Measurements from ENCODE around the gene STATH.
"Not testable (repeated sequence)": the region's sequence is repeated elsewhere in the genome, so short reads cannot be mapped to it uniquely, and the experiment has no call there.

Gene STATH, protein sequence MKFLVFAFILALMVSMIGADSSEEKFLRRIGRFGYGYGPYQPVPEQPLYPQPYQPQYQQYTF
- 0 reads per million in 2 donors for total RNA-seq

DNA sequence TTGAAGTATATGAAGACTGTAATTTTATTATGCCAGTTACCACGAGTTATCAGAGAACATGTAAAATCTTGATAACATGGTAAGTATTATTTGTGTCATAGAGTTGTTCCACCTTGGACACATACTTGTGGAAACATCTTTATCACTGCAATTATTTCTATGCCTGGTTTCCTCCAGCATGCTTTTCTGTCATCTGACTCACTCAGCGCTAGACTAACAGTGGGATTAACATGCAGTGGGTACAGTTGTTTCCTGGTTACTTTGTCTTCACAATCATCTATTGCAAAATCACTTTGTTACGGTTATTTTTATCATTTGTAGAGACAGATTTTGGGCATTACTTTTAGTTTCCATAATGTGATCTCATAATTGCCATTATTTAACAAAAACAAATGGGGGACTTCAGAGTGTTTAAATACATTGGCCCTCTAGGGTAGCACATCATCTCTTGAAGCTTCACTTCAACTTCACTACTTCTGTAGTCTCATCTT, at the start of gene STATH:
TSS of gene STATH (plus strand) at position 441 of the 491 bp plus-strand sequence. CDS start 2,472 bp downstream, outside the sequence.
- DNase-seq: no peak

DNA sequence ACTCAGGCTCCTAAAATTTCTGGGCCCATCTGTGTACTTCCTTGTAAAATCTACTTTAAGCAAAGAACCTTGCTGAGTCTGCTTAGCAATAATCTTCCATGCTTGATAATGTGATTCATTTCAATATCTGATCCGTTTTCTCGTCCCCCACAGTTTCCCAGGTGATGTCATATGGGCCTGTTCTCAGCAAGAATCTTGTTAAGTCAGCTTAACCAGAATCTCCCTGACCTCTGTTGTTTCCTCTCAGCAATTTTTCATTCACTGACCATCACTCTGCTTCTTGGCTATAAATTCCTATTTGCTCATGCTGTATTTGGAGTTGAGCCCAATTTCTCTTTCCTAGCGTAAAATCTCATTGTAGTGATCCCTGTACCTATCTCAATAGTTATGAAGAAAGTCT, 44.2 kb upstream of the STATH start:
- no peak for DNase-seq

DNA sequence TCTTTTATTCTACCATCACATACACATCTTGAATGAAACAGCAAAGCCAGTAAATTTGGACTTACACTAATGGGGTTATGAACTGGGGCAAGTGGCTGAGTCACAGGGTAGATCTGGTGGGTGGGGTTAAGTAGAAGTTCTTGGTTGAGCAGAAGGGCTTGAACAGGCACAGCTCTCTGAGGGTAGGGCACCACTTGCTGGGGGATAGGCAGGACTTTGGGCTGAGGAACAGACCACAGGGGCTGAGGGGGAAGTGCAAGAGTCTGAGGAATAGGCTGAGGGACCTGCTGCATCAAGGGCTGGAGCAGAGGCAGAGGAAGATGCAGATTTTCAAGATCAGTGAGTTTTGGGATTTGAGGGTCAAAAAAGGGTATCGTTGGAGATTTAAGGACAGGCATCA, 38.6 kb upstream of the STATH start:
- DNase-seq: no peak

DNA sequence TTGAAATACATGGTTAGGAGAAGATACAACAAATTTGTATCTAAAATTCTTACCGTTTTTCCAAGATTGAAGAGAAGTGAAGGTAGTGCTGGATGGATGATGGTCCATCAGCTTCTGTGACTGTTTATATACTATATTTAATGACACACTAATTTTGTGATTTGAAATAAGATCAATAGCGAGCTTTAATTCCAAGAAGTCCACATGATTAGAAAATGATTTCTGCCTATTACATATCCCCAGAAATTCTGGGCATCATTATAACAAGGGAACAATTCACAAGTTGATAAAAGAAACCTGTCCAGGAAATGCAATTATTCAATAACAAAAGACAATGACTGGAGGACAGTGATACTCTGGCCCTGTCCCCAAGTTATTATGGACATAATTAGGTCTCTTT, 30.1 kb upstream of the STATH start, which contains the start of gene CSN2:
TSS of gene CSN2 (minus strand) at position 101 of the 400 bp plus-strand sequence. CDS start 4,733 bp downstream, outside the sequence.
- DNase-seq: no peak

DNA sequence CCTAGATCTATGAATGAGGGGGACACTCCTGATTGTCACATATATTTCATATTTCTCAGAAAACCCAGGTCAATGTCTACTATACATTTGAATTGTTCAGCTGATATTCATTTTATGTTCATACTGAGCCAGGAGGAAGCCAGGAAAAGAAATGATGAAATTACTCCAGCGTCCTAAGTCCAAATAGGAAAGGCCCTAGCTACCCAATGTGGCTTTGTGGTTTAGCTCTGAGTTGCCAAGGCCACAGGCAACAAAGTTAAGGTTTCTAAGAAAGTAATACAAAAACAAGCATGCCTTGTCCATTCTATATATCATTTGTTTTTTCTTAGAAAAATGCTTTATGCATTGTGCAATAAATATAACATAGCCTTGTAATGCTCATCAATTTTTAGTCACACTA, 25.7 kb upstream of the STATH start:
- no peak for DNase-seq

DNA sequence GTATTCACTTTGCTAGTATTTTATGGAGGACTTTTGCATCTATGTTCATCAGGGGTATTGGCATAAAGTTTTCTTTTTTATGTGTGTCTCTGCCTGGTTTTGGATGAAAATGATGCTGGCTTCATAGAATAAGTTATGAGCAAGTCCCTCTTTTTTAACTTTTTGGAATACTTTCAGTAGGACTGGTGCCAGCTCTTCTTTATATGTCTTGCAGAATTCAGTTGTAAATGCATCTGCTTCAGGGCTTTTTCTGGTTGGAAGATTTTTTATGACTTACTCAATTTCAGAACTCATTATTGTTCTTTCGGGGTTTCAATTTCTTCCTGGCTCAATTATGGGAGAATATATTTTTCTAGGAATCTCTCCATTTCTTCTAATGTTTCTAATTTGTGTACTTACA, 21.1 kb upstream of the STATH start:
- DNase-seq: no peak

DNA sequence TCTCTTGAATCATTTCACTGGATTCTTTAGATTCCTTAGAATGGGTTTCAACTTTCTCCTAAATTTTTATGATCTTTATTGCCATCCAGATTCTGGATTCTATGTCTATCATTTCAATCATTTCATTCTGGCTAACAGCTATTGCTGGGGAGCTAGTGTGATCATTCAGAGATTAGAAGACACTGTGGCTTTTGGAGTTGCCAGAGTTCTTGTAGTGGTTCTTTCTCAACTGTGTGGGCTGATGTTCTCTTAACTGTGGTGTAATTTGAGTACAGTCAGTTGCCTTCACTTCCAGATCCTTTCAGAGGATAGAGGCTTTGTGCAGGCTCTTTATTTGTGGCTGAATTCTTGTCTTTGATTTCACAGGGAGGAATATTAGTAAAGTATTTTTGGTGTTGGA, 18.2 kb upstream of the STATH start:
- no peak for DNase-seq

DNA sequence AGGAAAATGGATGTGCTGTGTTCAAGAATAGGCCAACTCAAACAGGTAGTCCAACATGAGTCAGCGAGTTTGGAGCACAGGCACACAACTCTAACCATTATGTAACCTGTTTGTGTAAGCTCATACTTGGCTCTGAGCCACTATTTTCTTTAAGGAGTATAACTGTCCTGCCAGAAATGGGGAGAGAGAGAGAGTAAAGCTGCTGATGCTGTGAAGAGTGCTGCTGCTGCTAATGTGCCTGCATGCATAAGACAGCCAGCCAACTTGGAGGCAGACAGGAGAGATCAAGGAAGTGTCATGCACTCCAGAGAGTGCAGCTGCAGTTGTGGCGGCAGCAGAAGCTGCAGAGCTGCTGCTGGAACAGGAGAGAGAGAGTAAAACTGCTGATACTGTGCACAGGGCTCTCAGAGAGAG, 11.7 kb upstream of the STATH start:
- no peak for DNase-seq

DNA sequence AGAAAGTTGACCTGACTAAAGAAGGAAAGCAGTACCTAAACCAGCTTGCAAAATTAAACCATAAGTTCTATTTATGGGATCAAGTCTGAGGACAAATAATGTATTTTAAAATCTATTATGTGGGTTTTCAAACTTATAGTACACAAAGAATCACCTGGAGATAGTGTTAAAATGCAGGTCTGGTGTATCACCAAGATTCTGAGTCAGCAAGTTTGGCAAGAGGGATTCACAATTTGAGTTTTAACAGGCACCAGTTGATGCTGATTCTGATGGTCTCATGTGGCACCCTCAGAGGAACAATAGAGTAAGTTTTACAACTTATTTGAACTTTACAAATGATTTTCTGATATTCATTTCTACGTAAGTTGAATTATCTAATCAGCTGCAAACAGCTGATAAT, 9.1 kb upstream of the STATH start:
- no peak for DNase-seq

DNA sequence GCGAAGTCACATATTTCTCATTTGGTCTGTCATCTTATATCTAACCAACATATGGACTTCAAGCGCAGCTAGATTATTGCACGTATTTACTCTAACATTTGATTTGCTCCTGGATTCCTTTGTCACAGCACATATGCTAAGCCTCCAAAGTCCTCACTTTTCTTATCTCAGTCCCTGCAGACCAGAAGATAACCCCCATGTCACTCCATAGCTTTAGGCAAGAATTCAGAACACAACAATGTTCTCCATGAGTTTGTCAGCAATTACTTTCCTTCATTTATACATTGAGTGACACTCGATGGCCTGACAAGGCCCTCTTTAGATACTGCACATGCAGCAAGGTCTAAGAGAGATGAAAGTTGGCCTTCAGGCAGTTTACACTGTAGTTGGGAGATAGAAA, 4.8 kb upstream of the STATH start:
- no peak for DNase-seq

DNA sequence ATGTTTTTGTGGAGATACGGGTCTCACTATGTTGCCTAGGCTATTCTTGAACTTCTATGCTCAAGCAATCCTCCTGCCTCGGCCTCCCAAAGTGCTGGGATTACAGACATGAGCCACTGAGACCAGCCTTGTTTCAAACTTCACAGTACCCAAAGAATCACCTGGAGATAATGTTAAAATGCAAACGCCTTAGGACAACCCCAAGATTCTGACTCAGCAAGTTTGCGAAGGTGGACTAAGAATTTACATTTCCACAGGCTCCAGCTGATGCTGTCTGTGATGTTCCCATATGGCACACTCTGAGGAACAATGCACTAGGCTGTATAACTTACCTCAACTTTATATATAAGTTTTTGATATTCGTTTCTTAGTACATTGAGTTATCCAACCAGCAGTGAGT, 984 bp upstream of the STATH start:
- no peak for DNase-seq

DNA sequence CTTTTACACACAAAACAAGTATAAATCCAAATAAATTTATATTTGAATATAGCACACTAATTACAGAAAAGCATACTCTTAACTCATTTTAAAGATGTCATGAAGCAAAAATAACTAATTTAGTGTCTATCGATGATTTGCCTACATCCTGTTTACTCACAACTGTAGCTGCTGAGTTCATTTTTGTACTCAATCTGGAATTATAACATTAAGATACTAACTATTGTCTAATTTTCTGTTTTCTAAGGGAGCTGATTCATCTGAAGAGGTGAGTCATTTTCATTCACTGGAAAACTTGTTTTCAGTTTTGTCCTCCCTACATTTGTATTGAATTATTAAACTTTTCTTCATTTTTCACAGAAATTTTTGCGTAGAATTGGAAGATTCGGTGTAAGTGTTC, 3.7 kb downstream of the STATH start:
- no peak for DNase-seq

DNA sequence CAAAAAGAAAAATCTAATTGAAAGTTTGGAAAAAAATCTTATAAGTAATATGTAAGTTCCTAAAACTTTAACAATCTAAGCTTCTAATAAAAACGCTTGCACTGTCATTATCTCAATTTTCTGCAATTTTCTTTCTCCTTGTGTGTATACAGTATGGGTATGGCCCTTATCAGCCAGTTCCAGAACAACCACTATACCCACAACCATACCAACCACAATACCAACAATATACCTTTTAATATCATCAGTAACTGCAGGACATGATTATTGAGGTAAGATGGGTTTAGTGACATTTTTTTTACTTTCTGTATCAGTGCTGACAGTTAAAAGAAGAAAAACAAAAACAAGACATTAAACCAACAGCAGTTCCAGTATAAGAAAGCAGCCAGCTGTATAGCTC, 4.9 kb downstream of the STATH start:
- DNase-seq: no peak

DNA sequence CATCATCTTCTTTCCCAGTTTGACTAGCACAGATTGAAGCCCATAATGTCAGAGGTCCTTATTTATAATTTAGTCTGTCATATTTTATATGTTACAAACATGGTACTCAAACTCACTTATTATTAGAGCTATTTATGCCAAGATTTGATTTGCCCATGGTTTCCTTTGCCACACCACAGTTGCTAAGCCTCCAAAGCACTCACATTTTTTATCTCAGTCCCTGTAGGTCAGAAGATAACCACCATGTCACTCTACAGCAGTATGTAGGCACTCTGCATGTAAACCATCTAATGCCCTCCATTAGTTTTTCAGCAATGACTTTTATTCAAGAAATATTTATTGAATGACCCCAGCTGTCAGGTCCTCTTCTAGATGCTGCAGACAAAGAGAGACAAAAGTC, 6.7 kb downstream of the STATH start:
- no peak for DNase-seq

DNA sequence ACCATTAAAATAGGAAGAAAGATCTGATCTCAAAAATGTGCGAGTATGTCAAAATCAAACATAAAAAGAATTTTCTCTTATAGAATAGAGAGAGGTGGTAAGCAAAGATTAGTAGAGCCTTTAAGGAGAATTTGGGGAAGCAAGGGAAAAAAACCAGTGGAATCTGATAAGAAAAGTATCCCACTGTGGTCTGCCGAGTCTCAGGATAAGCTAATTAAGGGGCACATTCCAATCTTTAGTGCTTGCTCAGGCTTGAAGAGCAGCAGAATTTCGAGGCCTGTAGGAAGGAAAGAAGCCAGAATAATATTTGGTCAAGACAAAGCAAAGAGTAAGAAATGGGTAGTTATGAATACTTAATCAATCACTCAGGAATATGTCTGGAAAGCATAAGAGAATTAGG, 13.0 kb downstream of the STATH start:
- no peak for DNase-seq

DNA sequence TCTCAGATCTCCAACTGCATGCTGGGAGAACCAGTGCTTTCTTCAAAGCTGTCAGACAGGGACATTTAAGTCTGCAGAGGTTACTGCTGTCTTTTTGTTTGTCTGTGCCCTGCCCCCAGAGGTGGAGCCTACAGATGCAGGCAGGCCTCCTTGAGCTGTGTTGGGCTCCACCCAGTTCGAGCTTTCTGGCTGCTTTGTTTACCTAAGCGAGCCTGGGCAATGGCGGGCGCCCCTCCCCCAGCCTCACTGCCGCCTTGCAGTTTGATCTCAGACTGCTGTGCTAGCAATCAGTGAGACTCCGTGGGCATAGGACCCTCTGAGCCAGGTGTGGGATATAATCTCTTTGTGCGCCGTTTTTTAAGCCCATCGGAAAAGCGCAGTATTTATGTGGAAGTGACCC, 23.2 kb downstream of the STATH start:
- DNase-seq: not testable (repeated sequence)

DNA sequence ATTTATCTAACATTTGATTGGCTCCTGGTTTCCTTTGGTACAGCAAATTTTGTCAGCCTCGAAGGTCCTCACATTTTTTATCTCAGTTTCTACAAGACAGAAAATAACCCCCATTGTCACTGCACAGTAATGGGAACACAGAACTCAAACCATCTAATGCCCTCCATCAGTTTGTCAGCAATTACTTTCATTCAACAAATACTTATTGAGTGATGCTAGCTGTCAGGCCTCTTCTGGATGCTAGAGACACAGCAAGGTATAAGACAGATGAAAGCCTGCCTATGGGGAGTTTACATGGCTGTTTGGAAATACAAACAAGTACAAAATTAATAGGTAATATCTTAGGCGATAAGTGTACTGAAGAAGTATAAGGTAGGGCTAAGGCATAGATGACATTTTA, 27.5 kb downstream of the STATH start:
- no peak for DNase-seq

DNA sequence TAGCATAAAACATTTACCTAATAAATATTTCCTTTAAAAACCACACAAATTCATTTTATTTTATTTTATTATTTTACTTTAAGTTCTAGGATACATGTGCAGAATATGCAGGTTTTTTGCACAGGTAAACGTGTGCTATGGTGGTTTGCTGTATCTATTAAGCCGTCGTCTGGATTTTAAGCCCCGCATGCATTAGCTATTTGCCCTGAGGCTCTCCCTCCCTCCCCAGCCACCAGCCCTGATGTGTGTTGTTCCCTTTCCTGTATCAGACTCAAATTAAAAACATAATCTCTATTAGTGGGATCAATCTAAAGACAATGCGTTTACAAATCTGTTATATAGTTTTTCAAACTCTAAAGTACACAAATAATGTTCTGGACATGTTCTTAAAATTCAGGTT, 31.2 kb downstream of the STATH start:
- DNase-seq: no peak

DNA sequence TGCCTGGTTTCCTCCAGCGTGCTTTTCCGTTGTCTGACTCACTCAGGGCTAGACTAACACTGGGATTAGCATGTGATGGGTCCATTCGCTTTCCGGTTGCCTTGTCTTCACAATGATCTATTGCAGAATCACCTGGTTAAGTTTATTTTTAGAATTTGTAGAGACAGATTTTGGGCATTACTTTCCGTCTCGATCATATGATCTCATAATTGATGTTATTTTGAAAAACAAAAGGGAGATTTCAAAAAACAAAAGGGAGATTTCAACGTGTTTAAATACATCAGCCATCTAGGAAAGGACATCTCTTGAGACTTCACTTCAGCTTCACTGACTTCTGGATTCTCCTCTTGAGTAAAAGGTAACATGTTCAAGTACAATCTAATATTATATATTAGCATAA, 32.4 kb downstream of the STATH start, which contains the start of gene HTN3:
TSS of gene HTN3 (plus strand) at position 301 of the 400 bp plus-strand sequence. CDS start 2,282 bp downstream, outside the sequence.
- DNase-seq: not testable (repeated sequence)

DNA sequence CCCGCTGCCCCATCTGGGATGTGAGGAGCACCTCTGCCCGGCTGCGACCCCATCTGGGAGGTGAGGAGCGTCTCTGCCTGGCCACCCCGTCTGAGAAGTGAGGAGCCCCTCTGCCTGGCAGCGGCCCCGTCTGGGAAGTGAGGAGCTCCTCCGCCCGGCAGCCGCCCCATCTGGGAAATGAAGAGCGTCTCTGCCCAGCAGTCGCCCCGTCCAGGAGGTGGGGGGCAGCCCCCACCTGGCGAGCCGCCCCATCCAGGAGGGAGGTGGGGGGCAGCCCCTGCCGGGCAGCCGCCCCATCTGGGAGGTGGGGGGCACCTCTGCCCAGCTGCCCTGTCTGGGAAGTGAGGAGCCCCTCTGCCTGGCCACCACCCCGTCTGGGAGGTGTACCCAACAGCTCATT, 41.8 kb downstream of the STATH start:
- DNase-seq: peak; percentile 5

DNA sequence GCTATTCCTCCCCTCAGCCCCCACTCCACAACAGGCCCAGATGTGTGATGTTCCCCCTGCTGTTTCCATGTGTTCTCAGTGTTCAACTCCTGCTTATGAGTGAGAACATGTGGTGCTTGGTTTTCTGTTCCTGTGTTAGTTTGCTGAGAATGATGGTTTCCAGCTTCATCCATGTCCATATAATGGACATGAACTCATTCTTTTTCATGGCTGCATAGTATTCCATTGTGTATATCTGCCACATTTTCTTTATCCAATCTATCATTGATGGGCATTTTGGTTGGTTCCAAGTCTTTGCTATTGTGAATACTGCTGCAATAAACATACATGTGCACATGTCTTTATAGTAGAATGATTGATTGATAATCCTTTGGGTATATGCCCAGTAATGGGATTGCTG, 44.2 kb downstream of the STATH start:
- DNase-seq: not testable (repeated sequence)

DNA sequence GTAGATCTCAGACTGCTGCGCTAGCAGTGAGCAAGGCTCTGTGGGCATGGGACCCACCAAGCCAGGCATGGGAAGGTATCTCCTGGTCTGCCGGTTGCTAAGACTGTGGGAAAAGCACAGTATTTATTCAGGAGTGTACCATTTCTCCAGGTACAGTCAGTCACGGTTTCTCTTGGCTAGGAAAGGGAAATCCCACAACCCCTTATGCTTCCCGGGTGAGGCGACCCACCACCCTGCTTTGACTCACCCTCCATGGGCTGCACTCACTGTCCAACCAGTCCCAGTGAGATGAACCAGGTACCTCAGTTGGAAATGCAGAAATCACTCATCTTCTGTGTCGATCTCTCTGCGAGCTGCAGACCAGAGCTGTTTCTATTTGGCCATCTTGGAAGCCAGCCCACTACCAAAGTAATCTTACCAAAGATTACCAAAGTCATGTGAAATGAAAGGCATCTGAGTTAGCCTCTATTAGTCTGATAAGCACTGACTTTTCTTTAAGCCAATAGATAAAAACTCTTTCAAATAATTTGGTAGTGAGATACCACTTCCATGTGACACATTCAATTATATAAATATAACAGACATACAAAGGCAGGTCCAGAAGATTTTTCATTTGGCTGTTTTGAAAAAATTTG, 46.0 kb downstream of the STATH start:
- DNase-seq: no peak

DNA sequence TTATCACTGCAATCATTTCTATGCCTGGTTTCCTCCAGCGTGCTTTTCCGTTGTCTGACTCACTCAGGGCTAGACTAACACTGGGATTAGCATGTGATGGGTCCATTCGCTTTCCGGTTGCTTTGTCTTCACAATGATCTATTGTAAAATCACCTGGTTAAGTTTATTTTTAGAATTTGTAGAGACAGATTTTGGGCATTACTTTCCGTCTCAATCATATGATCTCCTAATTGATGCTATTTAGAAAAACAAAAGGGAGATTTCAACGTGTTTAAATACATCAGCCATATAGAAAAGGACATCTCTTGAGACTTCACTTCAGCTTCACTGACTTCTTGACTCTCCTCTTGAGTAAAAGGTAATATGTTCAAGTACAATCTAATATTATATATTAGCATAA, 54.4 kb downstream of the STATH start, which contains the start of gene HTN1:
TSS of gene HTN1 (plus strand) at position 301 of the 400 bp plus-strand sequence. CDS start 2,639 bp downstream, outside the sequence.
- not testable (repeated sequence) for DNase-seq
